ENCODE results near the gene REV1. TPM values are rescaled to one million over a fixed set of nuclear protein-coding genes. Genes with fewer than 3 reads are reported as not detected.

The REV1 gene
- total and polyA plus RNA-seq, 9 of the 15 experiments (the other 6 are each of a cell fraction or from before 2014, with no cell fraction given): 12.8 to 54.4 (median 29.6) TPM

- TF ChIP-seq CHD4 (IDR thresholded peaks at IDR 0.05; ENCODE audit: insufficient read depth, insufficient replicate concordance, low read depth, low read length, poor library complexity, severe bottlenecking): no peak
- no peak for TF ChIP-seq TCF7L2 (IDR thresholded peaks at IDR 0.05; ENCODE audit: low read depth, low read length)
- no peak for TF ChIP-seq SIRT6 (IDR thresholded peaks at IDR 0.05; ENCODE audit: low read depth, low read length)
- no peak for TF ChIP-seq CTCFL (IDR thresholded peaks at IDR 0.05; ENCODE audit: borderline replicate concordance, insufficient read depth, low read depth, low read length, poor library complexity, severe bottlenecking)
- peak; percentile 33; the same call in 1 of the 2 replicates for TF ChIP-seq NFIC (IDR thresholded peaks at IDR 0.05)
- TF ChIP-seq BCOR (IDR thresholded peaks at IDR 0.05): no peak
- no peak for TF ChIP-seq HNRNPL (IDR thresholded peaks at IDR 0.05; ENCODE audit: low read depth, low read length)
- TF ChIP-seq ZNF3 (CRISPR knock-in tag; IDR thresholded peaks at IDR 0.05): no peak
- TF ChIP-seq NELFE (IDR thresholded peaks at IDR 0.05; ENCODE audit: insufficient read depth, insufficient read length): no peak
- TF ChIP-seq ZC3H4 (CRISPR knock-in tag; IDR thresholded peaks at IDR 0.05; ENCODE audit: borderline replicate concordance): no peak
- no peak for TF ChIP-seq THRAP3 (IDR thresholded peaks at IDR 0.05; ENCODE audit: borderline replicate concordance)
- TF ChIP-seq FIP1L1 (IDR thresholded peaks at IDR 0.05; ENCODE audit: low read depth, low read length, poor library complexity, severe bottlenecking): no peak
- no peak for TF ChIP-seq HDGF (IDR thresholded peaks at IDR 0.05)
- TF ChIP-seq ZNF436 (CRISPR knock-in tag; IDR thresholded peaks at IDR 0.05): no peak
- TF ChIP-seq POLR2AphosphoS5 (IDR thresholded peaks at IDR 0.05; ENCODE audit: control insufficient read depth, insufficient read depth, low read depth, low read length): no peak
- no peak for TF ChIP-seq SUPT5H (IDR thresholded peaks at IDR 0.05)
- TF ChIP-seq FOXK1 (CRISPR knock-in tag; IDR thresholded peaks at IDR 0.05; ENCODE audit: borderline replicate concordance): no peak
- peak; percentile 37; the same call in 1 of the 2 replicates for TF ChIP-seq TAL1 (IDR thresholded peaks at IDR 0.05)
- no peak for TF ChIP-seq SOX6 (IDR thresholded peaks at IDR 0.05)
- TF ChIP-seq HMGN3 (IDR thresholded peaks at IDR 0.05; ENCODE audit: borderline replicate concordance, extremely low read depth, insufficient read length, low read depth, low read length): no peak
- no peak for TF ChIP-seq CBX5 (IDR thresholded peaks at IDR 0.05; ENCODE audit: borderline replicate concordance, low read depth)
Measured at GRCh38 chr2:99470957-99471356, 18.9 kb downstream of the REV1 start (continued).
